Umbilical cord (tissue), 2 donors: ENCODE data around the gene SLC25A10. TPM values are rescaled to one million over a fixed set of nuclear protein-coding genes. Genes with fewer than 3 reads are reported as not detected.

Experiments
- DNase-seq: peaks from one replicate; pipeline ENCODE4 v3.0.0-alpha.2; 2015; ENCODE audit warnings: low spot score
- total RNA-seq: library from RNA; depleted of rRNA; stranded (reverse); fragments of >200 nt; gene quantifications from one replicate; pipeline ENCODE4 v1.2.3, GENCODE V29; 2014; ENCODE audit warnings: low replicate concordance; ENCODE audit not compliant: insufficient read depth

SLC25A10 gene
- total RNA-seq, 1 donor from 2014 or later: 3.1 TPM

DNA sequence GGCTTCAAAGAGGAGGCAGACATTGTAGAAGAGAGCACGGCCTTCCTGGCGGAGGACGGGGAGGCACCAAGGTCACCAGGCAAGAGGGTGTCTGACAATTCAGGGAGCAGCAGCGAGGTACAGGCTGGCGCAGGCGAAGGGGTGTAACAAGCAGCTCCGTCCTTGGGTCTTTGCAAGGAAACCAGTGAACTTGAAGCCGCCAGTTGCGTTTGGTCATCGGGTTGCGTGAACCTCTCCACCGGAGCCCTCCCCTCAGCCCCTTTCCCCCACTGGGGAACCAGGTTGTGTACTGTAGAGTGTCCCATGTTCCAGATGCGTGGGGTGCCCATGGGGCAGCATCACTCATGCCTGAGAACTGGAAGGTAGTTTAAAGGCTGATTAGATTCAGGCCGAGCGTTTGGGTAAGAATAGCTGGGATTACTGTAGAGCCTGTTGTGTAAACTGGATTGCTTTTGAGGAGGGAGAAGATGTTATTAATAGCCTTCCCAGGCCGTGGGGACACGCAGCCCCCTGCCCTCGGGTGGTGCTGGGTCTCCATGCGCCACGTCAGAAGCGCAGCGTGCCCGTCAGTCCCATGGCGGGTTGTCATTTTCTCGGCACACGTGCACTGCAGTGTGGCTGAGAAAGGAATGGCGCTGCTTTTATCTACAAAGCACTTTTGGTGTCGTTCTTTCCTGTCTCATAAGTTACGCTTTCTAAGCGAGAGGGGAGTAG lies 6.4 kb upstream of the SLC25A10 start:
- DNase-seq: no peak

DNA sequence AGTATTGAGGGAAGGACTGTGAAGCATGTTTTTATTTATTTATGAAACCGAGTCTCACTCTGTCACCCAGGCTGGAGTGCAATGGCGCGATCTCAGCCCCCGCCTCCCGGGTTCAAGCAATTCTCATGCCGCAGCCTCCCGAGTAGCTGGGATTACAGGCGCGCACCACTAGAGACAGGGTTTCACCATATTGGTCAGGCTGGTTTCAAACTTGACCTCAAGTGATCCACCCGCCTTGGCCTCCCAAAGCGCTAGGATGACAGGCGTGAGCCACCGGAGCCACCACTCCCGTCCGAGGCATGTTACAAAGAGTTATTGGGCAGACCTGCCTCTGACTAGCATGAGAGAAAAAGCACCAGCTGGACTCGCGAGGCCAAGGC lies 5.9 kb upstream of the SLC25A10 start:
- no peak for DNase-seq

DNA sequence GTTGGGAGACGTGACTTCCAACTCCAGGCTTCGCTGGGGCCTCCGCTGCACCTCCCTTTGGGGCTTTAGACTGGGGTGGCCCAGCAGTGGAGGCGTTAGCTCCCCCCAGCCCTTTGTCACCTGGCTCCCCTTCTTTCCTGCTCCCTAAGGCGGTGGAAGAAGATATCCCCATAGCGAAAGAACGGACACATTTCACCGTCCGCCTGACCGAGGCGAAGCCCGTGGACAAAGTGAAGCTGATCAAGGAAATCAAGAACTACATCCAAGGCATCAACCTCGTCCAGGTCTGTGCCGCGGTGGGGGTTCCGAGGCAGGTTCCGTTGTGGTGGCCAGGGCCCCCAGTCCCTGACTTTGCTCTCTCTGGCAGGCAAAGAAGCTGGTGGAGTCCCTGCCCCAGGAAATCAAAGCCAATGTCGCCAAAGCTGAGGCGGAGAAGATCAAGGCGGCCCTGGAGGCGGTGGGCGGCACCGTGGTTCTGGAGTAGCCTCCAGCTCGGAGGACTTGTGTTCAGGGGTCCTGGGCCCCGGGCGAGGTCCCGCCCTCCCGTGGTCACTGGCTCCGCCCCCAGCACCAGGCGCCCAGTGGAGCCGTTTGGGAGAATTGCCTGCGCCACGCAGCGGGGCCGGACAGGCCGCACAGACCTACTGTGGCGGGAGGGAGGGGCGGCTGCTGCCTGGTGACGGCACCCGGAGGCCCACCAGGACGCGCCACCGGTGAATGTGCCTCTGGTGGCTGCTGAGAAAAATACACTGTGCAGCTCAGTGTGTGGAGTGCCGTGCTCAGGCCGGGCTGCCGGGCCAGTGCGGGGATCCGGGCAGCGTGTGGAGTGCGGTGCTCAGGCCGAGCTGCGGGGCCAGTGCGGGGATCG lies 5.1 kb upstream of the SLC25A10 start:
- no peak for DNase-seq

DNA sequence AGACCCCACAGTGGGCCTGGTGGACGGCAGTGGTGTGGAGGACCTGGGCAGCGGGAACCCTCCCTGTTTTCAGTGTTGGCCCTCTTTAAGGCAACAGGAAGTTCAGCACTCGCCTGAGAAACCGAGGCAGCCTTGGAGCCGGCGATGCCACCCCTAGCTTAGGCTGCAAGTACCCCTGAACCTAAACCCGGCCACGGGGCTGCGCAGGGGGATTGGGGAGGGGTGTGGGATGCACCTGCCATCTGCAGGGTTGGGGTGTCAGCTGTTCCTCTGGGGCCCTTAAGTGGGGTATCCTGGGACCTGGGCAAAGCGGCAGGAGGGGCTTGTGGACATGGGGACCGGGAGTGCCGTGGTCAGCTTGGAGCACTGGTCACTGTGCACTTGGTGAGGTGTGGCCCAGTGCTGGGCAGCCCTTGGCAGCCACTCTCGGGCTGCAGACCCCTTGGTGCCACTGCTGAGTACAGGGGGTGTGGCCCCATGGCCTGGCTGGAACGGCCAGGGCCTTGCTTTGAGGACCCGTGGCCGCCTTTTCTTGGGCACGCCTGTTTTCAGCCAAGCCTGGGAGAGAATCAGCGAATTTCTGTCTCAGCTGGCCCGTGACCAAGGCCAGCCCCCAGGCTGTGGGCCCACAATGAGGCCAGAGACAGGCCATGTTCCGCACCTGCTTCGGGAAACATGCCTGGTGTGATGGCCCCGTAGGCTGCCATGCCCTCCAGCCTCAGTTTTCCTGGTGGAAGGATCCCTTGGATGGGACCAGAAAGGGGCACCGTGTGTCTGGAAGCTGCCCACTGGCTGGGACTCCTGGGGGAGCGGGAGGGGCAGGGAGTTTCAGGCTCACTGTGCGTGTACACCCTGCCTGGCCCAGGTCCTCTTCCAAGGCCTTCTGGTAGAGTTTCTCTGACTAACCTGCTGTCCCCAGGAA lies 4.1 kb upstream of the SLC25A10 start:
- DNase-seq: no peak

DNA sequence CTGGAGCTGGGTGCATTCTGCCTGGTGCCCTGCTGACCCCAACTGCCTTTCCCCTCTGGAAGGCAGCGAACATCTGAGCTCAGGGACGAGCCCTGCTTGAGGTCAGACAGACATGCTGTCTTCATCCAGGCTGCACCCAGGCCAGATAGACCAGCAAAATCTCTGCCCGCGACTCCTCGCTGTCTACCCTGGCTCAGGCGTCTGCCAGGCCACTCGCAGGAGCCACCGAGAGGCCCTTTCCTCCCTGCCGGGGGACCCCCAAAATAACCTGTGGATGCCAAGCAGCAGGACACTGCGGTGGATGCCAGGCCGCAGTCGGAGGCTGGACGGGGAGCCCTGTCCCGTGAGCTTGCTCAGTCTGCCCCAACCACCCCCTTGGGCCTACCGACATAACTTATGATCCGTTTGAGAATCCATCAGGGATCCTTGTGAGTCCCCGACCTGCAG lies 3.3 kb upstream of the SLC25A10 start:
- no peak for DNase-seq

DNA sequence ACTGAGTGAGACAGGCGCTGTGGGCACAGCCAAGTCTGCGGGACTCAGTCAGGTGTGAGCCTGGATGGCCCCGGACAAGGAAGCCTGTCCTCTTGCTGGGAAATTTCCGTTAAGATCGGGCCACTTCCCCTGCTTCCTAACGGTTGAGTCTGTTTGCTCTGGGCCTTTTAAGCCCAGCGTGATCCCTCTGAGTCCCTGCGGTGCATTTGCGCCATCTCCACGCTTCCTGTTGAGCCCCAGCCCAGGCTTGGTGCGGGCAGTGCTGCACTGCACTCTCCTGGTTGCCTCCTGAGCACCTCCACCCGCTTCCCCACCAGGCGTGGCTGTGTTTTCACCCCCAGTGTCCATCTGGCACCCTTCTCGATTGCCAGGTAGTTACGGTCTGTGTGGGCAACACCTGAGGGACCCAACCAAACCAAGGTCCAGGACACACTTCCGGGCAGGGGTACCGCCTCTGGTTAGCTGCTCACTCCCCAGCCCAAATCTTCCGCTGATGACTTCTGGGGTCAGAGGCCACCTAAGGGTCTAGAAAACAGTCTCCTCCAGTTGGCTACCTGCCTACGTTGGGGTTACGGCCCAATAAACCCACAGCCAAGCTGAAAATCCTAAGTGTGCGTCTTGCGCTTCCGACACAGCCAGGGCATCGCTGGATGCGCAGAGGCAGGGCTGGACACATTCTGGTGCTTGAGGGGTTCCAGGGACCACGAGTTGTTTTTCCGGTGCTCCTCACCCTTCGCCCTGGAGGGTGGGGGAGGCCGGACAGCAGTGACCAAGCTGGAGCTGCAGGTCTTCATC lies 1.4 kb upstream of the SLC25A10 start:
- no peak for DNase-seq

DNA sequence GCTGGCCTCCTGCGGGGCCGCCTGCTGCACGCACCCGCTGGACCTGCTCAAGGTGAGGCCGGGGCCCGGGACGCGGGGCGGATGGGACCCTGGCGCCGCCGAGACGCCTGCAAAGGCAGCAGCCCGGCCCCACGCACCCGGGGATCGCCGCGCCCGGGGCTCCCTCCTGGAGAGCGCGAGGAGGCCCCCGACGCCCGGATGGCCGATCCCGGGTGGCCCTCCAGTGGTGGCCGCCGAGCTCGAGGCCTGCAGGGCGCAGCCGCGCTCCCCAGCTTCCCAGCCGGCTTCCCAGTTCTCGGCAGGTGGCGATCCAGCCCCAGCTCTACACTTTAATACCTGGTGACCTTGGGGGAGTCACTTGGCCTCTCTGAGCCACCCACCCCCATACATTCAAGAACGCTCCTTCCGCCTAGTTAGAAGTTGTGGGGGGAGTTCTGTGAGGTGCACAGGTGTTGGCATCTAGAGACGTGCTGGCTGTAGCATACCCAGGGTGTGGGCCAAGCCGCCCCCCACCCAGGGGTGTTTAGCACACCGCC lies 452 bp downstream of the SLC25A10 start:
- DNase-seq: no peak

DNA sequence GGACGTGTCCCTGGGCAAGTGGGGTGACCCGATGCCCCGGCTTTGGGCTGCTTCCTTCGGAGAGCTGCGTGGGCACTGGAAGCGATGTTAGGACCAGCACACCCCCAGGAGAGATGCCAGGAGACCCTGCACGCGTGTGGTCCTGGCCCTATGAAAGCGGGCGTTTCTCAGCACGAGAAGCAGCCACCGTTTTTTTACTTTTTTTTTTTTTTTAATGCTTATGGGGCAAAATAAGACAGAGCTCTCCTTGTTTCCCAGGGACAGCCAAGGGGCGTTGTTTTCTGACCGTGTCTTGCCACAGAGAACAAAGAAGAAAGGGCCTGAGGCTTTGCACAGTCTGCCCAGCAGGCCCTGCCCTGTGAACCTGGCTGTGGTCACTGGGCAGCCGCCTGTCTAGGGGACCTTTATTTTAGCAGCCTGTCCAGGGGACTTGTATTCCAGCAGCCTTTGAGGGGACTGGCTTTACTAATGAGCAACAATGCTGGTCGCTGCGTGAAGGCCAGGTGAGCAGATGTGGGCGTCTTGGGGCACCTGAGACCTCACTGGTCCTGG lies 996 bp downstream of the SLC25A10 start:
- no peak for DNase-seq

DNA sequence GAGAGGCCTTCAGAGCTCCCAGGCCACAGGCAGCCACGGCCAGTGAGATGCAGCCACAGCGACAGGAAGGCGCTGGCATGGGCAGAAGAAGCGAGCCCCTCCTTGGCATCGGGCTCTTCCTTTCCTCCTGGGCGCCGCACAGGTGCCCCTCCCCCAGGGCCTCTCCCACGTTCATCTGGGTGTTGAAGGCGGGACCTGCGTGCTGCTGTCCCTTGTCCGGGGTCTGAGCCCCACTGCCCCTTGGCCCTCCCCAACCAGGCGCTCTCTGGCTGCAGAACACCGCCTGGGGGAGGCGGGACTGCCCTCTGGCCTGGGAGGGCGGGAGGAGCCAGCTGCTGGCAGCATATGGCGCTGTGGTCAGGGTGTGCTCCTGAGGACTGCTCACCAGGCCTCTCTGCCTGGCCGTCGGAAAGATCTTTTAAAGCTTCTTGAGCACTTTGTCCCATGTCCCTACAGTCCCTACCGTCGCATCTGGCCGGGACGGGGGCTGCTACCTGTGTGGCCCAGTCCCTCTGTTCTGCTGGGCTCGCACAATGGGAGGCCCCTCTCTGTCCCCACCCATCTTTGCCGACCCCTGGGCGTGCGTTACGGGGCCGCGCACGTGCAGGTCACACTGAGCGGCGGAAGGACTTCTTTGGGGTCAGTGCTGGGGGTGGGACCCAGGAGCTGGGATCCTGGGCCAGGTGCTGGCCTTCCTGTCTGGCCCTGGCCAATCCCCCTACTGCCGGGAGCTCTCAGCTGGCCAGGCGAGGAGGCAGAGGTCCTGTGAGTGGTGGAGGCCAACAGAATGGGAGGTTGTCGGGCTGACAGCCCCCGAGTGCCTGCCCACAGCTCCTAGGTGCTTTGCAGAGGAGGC lies 1.7 kb downstream of the SLC25A10 start:
- no peak for DNase-seq

DNA sequence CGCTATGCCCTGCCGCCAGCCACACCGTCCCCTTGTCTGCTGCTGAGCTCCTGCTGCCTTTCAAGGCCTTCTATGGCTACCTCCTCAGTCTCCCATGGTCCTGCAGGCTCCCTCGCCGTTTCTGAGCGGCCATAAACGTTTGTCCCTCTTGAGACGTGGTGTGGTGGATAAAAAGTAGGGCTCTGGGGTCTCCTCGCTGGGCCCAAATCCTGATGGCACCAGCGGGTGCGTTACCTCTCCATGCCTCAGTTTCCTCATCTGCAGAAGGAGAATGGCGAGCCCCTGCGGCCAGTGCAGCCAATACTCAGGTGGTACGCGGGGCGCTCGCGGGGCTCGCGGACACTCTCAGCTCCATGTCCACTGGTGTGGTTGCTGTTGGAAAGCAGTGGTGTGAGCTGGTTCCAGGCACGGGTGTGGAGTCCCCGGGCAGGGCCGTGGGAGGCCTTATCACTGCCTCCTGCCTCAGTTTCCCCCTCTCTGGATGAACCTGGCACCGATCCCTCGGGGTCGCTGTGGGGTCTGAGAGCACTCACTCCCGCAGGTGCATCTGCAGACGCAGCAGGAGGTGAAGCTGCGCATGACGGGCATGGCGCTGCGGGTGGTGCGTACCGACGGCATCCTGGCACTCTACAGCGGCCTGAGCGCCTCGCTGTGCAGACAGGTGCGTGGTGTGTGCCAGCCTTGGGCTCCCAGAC lies 2.5 kb downstream of the SLC25A10 start:
- no peak for DNase-seq

DNA sequence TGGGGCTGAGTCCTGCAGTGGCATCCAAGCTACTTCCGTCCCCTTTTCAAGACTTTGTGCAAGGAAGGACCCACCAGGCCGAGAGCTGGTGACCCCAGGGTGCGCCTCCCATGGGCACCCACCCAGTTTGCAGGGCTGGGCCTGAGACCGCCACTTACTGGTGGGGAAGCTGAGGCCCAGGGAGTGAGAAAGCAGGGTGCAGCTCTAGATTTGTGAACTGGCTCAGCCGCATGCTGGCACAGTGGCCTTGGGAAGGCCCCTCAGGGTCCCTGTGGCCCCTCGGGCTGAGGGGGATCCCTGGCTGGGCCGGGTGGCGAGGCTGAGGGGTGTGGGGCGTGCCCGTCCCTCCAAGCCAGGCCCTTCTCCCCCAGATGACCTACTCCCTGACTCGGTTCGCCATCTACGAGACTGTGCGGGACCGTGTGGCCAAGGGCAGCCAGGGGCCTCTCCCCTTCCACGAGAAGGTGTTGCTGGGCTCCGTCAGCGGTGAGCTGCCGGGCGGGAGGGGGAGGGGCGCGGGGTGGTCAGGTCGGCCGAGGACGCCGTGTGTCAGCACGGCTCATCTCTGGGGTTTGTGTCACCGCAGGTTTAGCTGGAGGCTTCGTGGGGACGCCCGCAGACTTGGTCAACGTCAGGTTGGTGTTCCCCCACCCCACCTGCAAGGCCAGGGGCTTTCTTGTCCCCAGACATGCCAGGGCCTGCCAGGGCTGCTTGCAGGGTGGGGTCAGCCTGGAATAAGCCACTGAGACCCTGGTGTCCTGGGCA lies 3.2 kb downstream of the SLC25A10 start:
- no peak for DNase-seq

DNA sequence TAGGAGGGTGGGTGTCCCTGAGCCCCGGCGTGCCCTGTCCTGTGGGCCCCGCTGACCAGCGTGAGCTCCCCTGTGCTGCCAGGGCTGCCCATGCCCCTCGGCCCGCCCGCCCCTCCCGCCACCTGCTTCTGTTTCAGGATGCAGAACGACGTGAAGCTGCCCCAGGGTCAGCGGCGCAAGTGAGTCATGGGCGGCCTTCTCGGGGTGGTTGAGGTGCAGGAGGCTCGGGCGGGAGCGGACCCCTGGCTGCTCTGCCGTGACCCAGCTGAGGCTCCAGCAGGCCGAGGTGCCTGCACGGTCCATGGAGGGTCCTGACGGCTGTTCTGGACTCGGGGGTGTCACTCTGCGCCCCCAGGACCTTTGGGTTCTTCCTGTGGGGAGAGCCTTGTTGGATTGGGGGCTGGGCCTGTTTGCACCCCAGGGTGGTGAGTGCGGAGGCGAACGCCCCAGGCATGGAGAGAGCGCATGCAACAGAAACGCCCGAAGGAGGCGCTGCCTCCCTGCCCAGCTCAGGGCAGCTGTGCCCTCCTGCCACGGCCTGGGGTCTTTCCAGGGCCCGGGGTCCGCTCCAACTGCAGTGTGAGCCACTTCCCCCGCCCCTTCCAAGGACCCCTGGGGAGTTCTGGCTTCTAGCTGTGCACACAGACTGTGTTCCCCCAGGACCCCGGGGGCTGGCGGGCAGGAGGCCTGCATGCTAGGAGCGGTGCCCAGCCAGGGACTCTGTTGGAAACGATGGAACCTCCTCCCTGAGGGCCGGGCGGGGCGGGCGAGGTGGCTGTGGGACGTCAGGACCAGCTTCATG lies 4.0 kb downstream of the SLC25A10 start:
- no peak for DNase-seq

DNA sequence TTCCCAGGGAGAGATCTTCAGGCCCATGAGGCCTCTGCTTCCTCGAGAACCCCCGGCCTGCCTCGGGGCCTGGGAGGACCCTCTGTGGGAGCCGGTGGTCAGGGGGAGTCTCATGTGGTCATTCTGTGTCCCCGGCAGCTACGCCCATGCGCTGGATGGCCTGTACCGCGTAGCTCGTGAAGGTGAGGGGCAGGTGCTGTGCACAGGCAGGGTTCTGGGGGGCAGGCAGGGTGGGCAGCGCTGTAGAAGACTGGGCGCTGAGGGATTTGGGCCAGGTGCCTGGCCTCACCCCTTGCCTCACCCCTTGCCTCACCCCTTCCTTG lies 4.6 kb downstream of the SLC25A10 start:
- no peak for DNase-seq

DNA sequence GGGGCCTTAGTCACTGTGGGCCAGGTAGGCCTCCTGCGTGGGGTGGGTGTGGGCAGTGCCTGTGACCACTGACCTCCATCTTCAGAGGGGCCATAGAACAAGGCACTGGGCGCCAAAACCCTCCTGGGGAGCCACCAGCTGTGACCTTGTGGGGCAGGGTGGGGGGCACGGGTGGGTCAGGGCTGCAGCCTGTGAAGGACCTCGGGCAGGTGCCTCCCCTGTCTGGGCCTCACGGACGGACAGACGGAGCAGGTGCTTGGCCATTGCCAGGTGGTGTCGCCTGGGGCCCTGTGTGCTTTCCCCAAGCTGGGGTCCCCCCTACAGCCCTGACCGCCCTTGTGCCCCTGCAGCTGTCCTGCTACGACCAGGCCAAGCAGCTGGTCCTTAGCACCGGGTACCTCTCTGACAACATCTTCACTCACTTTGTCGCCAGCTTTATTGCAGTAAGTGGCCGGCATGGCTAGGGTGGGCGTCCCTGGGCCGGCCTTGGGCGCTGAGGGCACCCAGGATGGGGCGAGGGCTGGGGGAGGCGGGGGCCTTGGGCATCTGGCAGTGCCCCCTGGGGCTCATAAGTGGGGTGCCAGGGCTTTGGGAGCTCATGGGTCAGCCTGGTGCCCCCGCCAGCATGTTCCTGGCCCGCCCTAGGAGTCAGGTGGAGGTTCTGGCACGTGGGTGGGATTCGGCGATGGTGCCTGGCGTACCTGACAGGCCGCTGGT lies 5.1 kb downstream of the SLC25A10 start:
- DNase-seq: no peak

DNA sequence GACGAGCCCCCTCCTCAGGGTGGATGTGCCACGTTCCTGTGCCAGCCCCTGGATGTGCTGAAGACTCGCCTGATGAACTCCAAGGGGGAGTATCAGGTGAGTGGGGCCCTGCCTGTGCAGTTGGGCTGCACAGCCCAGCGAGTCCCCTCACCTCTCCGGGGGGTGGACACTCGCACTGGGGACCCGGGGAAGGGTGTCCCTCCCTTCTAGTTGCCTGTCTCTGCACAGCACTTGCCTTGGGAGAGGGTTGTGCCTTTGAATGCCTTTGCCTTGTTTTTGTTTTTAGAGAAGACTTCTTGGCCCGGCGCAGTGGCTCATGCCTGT lies 5.6 kb downstream of the SLC25A10 start:
- no peak for DNase-seq

DNA sequence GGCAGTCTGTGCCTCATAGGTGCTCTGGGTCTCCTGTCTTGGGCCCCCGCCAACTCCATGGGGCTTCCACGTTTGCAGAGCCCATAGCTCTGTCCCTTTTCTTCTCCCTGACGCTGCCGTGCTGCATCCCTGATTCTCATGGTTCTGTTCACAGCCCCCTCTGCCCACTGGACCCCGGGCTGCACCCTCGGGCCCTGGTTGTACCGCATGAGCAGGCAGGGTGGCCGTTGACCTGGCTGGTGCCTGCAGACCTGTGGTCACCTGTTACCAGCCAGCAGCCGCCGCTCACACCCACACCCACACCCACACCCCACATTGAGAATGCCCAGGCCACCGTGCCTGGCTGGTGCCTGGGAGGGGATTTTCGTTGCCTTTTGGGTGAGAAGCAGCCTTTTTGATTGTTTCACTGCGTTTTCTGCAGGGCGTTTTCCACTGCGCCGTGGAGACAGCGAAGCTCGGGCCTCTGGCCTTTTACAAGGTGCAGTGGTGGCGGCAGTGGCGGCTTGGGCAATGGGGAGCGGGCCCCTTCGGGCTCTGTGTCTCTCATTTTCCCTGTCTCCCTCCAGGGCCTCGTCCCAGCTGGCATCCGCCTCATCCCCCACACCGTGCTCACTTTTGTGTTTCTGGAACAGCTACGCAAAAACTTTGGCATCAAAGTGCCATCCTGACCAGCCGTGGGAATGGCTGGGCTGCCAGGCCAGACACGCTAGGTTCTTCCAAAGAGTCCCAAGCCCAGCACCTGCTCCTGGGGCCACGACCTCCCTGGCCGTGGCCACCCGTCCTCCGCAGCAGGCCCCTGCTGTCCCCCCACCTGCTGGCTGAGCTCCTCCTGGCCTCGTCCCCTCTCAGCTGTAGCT lies 7.6 kb downstream of the SLC25A10 start:
- DNase-seq: no peak
